H9 (cell line): ENCODE results near the gene RAB3B. TPM values are rescaled to one million over a fixed set of nuclear protein-coding genes. Genes with fewer than 3 reads are reported as not detected.
"Not testable (repeated sequence)": the region's sequence is repeated elsewhere in the genome, so short reads cannot be mapped to it uniquely, and the experiment has no call there.

Experiments used
- DNase-seq: peaks from one replicate; pipeline ENCODE4 v3.0.0-alpha.2; 2017
- H2AFZ ChIP-seq: one replicate; pipeline ENCODE4 v1.6.1; 2013; ENCODE audit warnings: mild to moderate bottlenecking, low read length, control low read depth, moderate library complexity
- H2AK5ac ChIP-seq: 2 replicates; pipeline ENCODE4 v1.6.1; 2013; ENCODE audit warnings: low read length, control low read depth, mixed read lengths; ENCODE audit not compliant: insufficient read length
- H2BK120ac ChIP-seq: one replicate; pipeline ENCODE4 v1.6.1; 2013; ENCODE audit warnings: low read depth, mild to moderate bottlenecking, low read length, control low read depth, inconsistent platforms; ENCODE audit not compliant: poor library complexity, severe bottlenecking
- H2BK12ac ChIP-seq: 2 replicates; pipeline ENCODE4 v1.6.1; 2013; ENCODE audit warnings: low read length, control low read depth, mixed read lengths, low read depth; ENCODE audit not compliant: insufficient read length
- H2BK15ac ChIP-seq: 2 replicates; pipeline ENCODE4 v1.6.1; 2013; ENCODE audit warnings: low read depth, low read length, control low read depth
- H2BK20ac ChIP-seq: one replicate; pipeline ENCODE4 v1.6.1; 2013; ENCODE audit warnings: low read depth, mild to moderate bottlenecking, low read length, control low read depth, inconsistent platforms; ENCODE audit not compliant: poor library complexity, severe bottlenecking
- H2BK5ac ChIP-seq: 2 replicates; pipeline ENCODE4 v1.6.1; 2013; ENCODE audit warnings: low read length, control low read depth, mixed read lengths; ENCODE audit not compliant: insufficient read length
- H3K14ac ChIP-seq: 2 replicates; pipeline ENCODE4 v1.6.1; 2013; ENCODE audit warnings: low read length, control low read depth; ENCODE audit not compliant: insufficient read depth
- H3K18ac ChIP-seq: 2 replicates; pipeline ENCODE4 v1.6.1; 2013; ENCODE audit warnings: low read depth, mild to moderate bottlenecking, mixed read lengths, low read length, control low read depth; ENCODE audit not compliant: insufficient read length
- H3K23ac ChIP-seq: 2 replicates; pipeline ENCODE4 v1.6.1; 2013; ENCODE audit warnings: low read length, control low read depth, mixed read lengths, low read depth; ENCODE audit not compliant: insufficient read length
- H3K23me2 ChIP-seq: 2 replicates; pipeline ENCODE4 v1.6.1; 2013; ENCODE audit warnings: low read depth, mild to moderate bottlenecking, mixed read lengths, low read length, control low read depth; ENCODE audit not compliant: insufficient read length, poor library complexity, severe bottlenecking
- H3K27ac ChIP-seq: 2 replicates; pipeline ENCODE4 v1.5.1; 2013; ENCODE audit warnings: low read length, control low read depth, mixed read lengths, low read depth; ENCODE audit not compliant: insufficient read length
- H3K27me3 ChIP-seq: 2 replicates; pipeline ENCODE4 v1.6.1; 2013; ENCODE audit warnings: low read length, control low read depth, inconsistent platforms; ENCODE audit not compliant: insufficient read depth
- H3K4ac ChIP-seq: 2 replicates; pipeline ENCODE4 v1.6.1; 2013; ENCODE audit warnings: low read depth, mild to moderate bottlenecking, control low read depth, inconsistent platforms, low read length, moderate library complexity
- H3K4me1 ChIP-seq: 2 replicates; pipeline ENCODE4 v1.6.1; 2013; ENCODE audit warnings: low read length, control low read depth, inconsistent platforms; ENCODE audit not compliant: insufficient read depth
- H3K4me2 ChIP-seq: 2 replicates; pipeline ENCODE4 v1.6.1; 2013; ENCODE audit warnings: low read length, control low read depth, mixed read lengths; ENCODE audit not compliant: insufficient read length, insufficient read depth
- H3K56ac ChIP-seq: 2 replicates; pipeline ENCODE4 v1.6.1; 2013; ENCODE audit warnings: low read depth, mild to moderate bottlenecking, mixed read lengths, low read length, control low read depth; ENCODE audit not compliant: insufficient read length
- H3K79me1 ChIP-seq: 2 replicates; pipeline ENCODE4 v1.6.1; 2013; ENCODE audit warnings: low read depth, mild to moderate bottlenecking, moderate library complexity, low read length, control low read depth, inconsistent platforms; ENCODE audit not compliant: insufficient read depth, poor library complexity, severe bottlenecking
- H3K79me2 ChIP-seq: 2 replicates; pipeline ENCODE4 v1.6.1; 2013; ENCODE audit warnings: low read length, control low read depth, inconsistent platforms; ENCODE audit not compliant: insufficient read depth
- H3K9ac ChIP-seq: 2 replicates; pipeline ENCODE4 v1.6.1; 2013; ENCODE audit warnings: low read length, control low read depth, mixed read lengths; ENCODE audit not compliant: insufficient read length; ENCODE audit errors: extremely low read depth
- H3K9me3 ChIP-seq: one replicate; pipeline ENCODE4 v1.6.1; 2013; ENCODE audit warnings: low read depth, low read length, inconsistent platforms; ENCODE audit not compliant: control insufficient read depth
- H3T11ph ChIP-seq: one replicate; pipeline ENCODE4 v1.6.1; 2013; ENCODE audit warnings: mild to moderate bottlenecking, low read length, control low read depth, inconsistent platforms
- H4K20me1 ChIP-seq: one replicate; pipeline ENCODE4 v1.6.1; 2013; ENCODE audit not compliant: control insufficient read depth, insufficient read length, insufficient read depth
- H4K5ac ChIP-seq: 2 replicates; pipeline ENCODE4 v1.6.1; 2013; ENCODE audit warnings: low read depth, mild to moderate bottlenecking, mixed read lengths, low read length, control low read depth; ENCODE audit not compliant: insufficient read length
- H4K8ac ChIP-seq: replicated peaks from 2 replicates; pipeline ENCODE4 v1.6.1; 2013; ENCODE audit warnings: low read length, control low read depth, mixed read lengths, low read depth; ENCODE audit not compliant: insufficient read length
- H4K91ac ChIP-seq: 2 replicates; pipeline ENCODE4 v1.6.1; 2013; ENCODE audit warnings: low read depth, mild to moderate bottlenecking, moderate library complexity, mixed read lengths, low read length, control low read depth; ENCODE audit not compliant: insufficient read length
- H3K27ac Mint-ChIP-seq, 3 experiments: 2 replicates in 2 of 3; 3 replicates in 1 of 3; pipeline ENCODE4 v1.8.0; 2020 to 2021; ENCODE audit warnings: mixed read lengths in 3 of 3, mild to moderate bottlenecking in 1 of 3, moderate library complexity in 1 of 3
- H3K27me3 Mint-ChIP-seq: 2 replicates; pipeline ENCODE4 v1.8.0; 2021; ENCODE audit warnings: low read depth, mild to moderate bottlenecking, moderate library complexity, mixed read lengths
- H3K36me3 Mint-ChIP-seq, 3 experiments: 2 replicates in 2 of 3; 3 replicates in 1 of 3; pipeline ENCODE4 v1.8.0; 2020 to 2021; ENCODE audit warnings: low read depth in 3 of 3, mixed read lengths in 3 of 3; ENCODE audit not compliant: insufficient read depth in 1 of 3
- H3K4me1 Mint-ChIP-seq, 2 experiments: 2 replicates each; pipeline ENCODE4 v1.8.0; 2020; ENCODE audit warnings: mixed read lengths in 2 of 2
- H3K4me3 Mint-ChIP-seq, 2 experiments: 2 replicates in 1 of 2; 3 replicates in 1 of 2; pipeline ENCODE4 v1.8.0; 2020 to 2021; ENCODE audit warnings: mild to moderate bottlenecking in 2 of 2, mixed read lengths in 2 of 2, moderate library complexity in 1 of 2
- H3K9me3 Mint-ChIP-seq, 2 experiments: 2 replicates in 1 of 2; 3 replicates in 1 of 2; pipeline ENCODE4 v1.8.0; 2020; ENCODE audit warnings: mild to moderate bottlenecking in 2 of 2, mixed read lengths in 2 of 2, moderate library complexity in 1 of 2
- CTCF ChIP-seq: fragments of 200-600 bp; sonication (generic); conservative IDR thresholded peaks from 3 replicates; pipeline ENCODE4 v1.8.0; 2021; ENCODE audit warnings: antibody characterized with exemption, mild to moderate bottlenecking
- WGBS: extraction: QIAGEN DNeasy Blood & Tissue Kit; methylation state at CpG from one replicate; pipeline ENCODE4 v1.1.7; 2013; ENCODE audit warnings: missing lambda C conversion rate, low lambda C conversion rate, mixed read lengths; ENCODE audit not compliant: insufficient read length; ENCODE audit errors: extremely low coverage; 5-methylcytosine and 5-hydroxymethylcytosine counted together
- total RNA-seq: library from RNA; stranded (reverse); gene quantifications from 2 replicates; pipeline ENCODE4 v1.2.1, GENCODE V29; 2021

The RAB3B gene
- total RNA-seq, 1 experiment from 2014 or later = 30.6 TPM

- H3K23ac ChIP-seq = no peak overlapping the region
- Mint-ChIP-seq H3K36me3 (peaks cover 0 to 11% (median 5%) of the 10 kb centered on the region in 3 experiments; a peak in 5 of 7 replicates), H3K27me3 (no peaks in the 10 kb centered on the region), H3K27ac (peak overlapping the region in 2 of 3 experiments; percentile 62 to 87; a peak in 5 of 7 replicates), H3K4me1 (peaks cover 14 to 24% of the 10 kb centered on the region in 2 experiments), H3K9me3 (no peaks in the 10 kb centered on the region), H3K4me3 (peak overlapping the region; percentile 25 to 49; a peak in 4 of 5 replicates)
- peaks cover 4% of the 10 kb centered on the region for H3K79me1 ChIP-seq
- no peaks in the 10 kb centered on the region for H3K9me3 ChIP-seq
- H2BK5ac ChIP-seq = no peak overlapping the region
- H3K27me3 ChIP-seq = no peaks in the 10 kb centered on the region
- H3K56ac ChIP-seq = no peak overlapping the region
- no peak overlapping the region for H3T11ph ChIP-seq
- H3K9ac ChIP-seq = no peak overlapping the region
- no peak overlapping the region for H3K27ac ChIP-seq
- no peak overlapping the region for H2BK120ac ChIP-seq
- TF ChIP-seq CTCF = no peak
- H4K91ac ChIP-seq = no peak overlapping the region
- peaks cover 2% of the 10 kb centered on the region; the same call in 1 of the 2 replicates for H3K4me1 ChIP-seq
- H2BK15ac ChIP-seq = no peak overlapping the region
- WGBS = no CpG with 5 or more reads among the region's 6 CpGs
- no peaks in the 10 kb centered on the region for H4K20me1 ChIP-seq
- no peak overlapping the region for H2AFZ ChIP-seq
- no peak overlapping the region for H3K14ac ChIP-seq
- no peak overlapping the region for H3K18ac ChIP-seq
- H3K23me2 ChIP-seq = peaks cover 7% of the 10 kb centered on the region
- no peak overlapping the region for H2BK12ac ChIP-seq
- H3K4me2 ChIP-seq = no peak overlapping the region
- H4K8ac ChIP-seq = no peak overlapping the region
- H2AK5ac ChIP-seq = no peak overlapping the region
- H2BK20ac ChIP-seq = no peak overlapping the region
- H3K79me2 ChIP-seq = peaks cover 40% of the 10 kb centered on the region; the same call in 1 of the 2 replicates
- H3K4ac ChIP-seq = no peak overlapping the region
- H4K5ac ChIP-seq = no peak overlapping the region
- no peak for DNase-seq
Observed at GRCh38 chr1:51875291-51875772, 115.2 kb downstream of the RAB3B start.

- H2BK5ac ChIP-seq, H2BK120ac ChIP-seq, H3K23ac ChIP-seq, H4K8ac ChIP-seq, H3K9ac ChIP-seq, H3T11ph ChIP-seq, H3K4me2 ChIP-seq, H2AFZ ChIP-seq, H3K4me3 Mint-ChIP-seq, H3K4ac ChIP-seq, H3K9me3 Mint-ChIP-seq, H3K4me1 ChIP-seq, H2AK5ac ChIP-seq, H2BK20ac ChIP-seq, H2BK15ac ChIP-seq, H4K91ac ChIP-seq, H4K20me1 ChIP-seq, H4K5ac ChIP-seq, H3K14ac ChIP-seq, H3K27ac Mint-ChIP-seq, H3K9me3 ChIP-seq, H3K79me1 ChIP-seq, H3K18ac ChIP-seq, H3K27ac ChIP-seq, H3K56ac ChIP-seq, DNase-seq, H3K27me3 ChIP-seq, H3K27me3 Mint-ChIP-seq, H2BK12ac ChIP-seq, H3K23me2 ChIP-seq: not testable (repeated sequence)
- no CpG with 5 or more reads among the region's 1 CpG for WGBS
- Mint-ChIP-seq H3K4me1 (peaks cover 14 to 24% of the 10 kb centered on the region in 2 experiments), H3K36me3 (peaks cover 0 to 11% (median 5%) of the 10 kb centered on the region in 3 experiments; a peak in 5 of 7 replicates)
- H3K79me2 ChIP-seq = peaks cover 42% of the 10 kb centered on the region; the same call in 1 of the 2 replicates
Observed at GRCh38 chr1:51873270-51873669, 117.2 kb downstream of the RAB3B start.
